OCI-LY1 (cell line): Measurements from ENCODE around the gene RERE.

Experiments used
- CTCF ChIP-seq: fragments of 200-600 bp; sonication (generic), shearing (Covaris generic); IDR thresholded peaks from 2 replicates; pipeline ENCODE4 v1.5.1; 2017; ENCODE audit warnings: mild to moderate bottlenecking, antibody characterized with exemption, low read length, moderate library complexity, mixed read lengths
- EZH2 ChIP-seq: fragments of 200-600 bp; sonication (generic), shearing (Covaris generic); IDR thresholded peaks from 2 replicates; pipeline ENCODE4 v1.8.0; 2017; ENCODE audit warnings: borderline replicate concordance, mixed run types, mild to moderate bottlenecking, antibody characterized with exemption, low read length, moderate library complexity, mixed read lengths

- TF ChIP-seq CTCF (no peak), EZH2 (no peak)
Measured at GRCh38 chr1:8434101-8434500, 383.3 kb downstream of the RERE start.
